DOHH2 (cell line): Measurements from ENCODE around the gene COMMD9.

Source experiments
- H3F3A ChIP-seq: fragments of 200-600 bp; sonication (generic), shearing (Covaris generic); 2 replicates; pipeline ENCODE4 v1.6.0; 2016; ENCODE audit warnings: antibody characterized with exemption, mild to moderate bottlenecking; ENCODE audit not compliant: control insufficient read depth, insufficient read depth
- H3K27ac ChIP-seq: fragments of 200-600 bp; sonication (generic); 2 replicates; pipeline ENCODE4 v1.5.1; 2014; ENCODE audit warnings: low read depth, mild to moderate bottlenecking, low read length, moderate library complexity
- H3K27me3 ChIP-seq: fragments of 200-600 bp; sonication (generic); 2 replicates; pipeline ENCODE4 v1.6.1; 2014; ENCODE audit warnings: mild to moderate bottlenecking, low read length, mixed read lengths; ENCODE audit not compliant: control insufficient read depth
- H3K36me3 ChIP-seq: fragments of 200-600 bp; sonication (generic); 2 replicates; pipeline ENCODE4 v1.6.1; 2014; ENCODE audit warnings: mild to moderate bottlenecking, low read length, moderate library complexity, mixed read lengths; ENCODE audit not compliant: control insufficient read depth
- H3K4me1 ChIP-seq: fragments of 200-600 bp; sonication (generic); 2 replicates; pipeline ENCODE4 v1.6.1; 2014; ENCODE audit warnings: mild to moderate bottlenecking, low read length, mixed read lengths; ENCODE audit not compliant: control insufficient read depth
- H3K4me2 ChIP-seq: fragments of 200-600 bp; sonication (generic); 2 replicates; pipeline ENCODE4 v1.6.0; 2014; ENCODE audit warnings: mild to moderate bottlenecking, low read length, moderate library complexity
- H3K4me3 ChIP-seq: fragments of 200-600 bp; sonication (generic); 2 replicates; pipeline ENCODE4 v1.5.1; 2014; ENCODE audit warnings: mild to moderate bottlenecking, low read length, mixed read lengths
- H3K79me2 ChIP-seq: fragments of 200-600 bp; sonication (generic); 2 replicates; pipeline ENCODE4 v1.6.1; 2014; ENCODE audit warnings: mild to moderate bottlenecking, low read length, mixed read lengths; ENCODE audit not compliant: control insufficient read depth
- H3K9me2 ChIP-seq: fragments of 200-600 bp; sonication (generic); replicated peaks from 2 replicates; pipeline ENCODE4 v1.6.1; 2014; ENCODE audit warnings: mild to moderate bottlenecking, low read length, mixed read lengths; ENCODE audit not compliant: control insufficient read depth
- H3K9me3 ChIP-seq: fragments of 200-600 bp; sonication (generic); 2 replicates; pipeline ENCODE4 v1.6.1; 2014; ENCODE audit warnings: antibody characterized with exemption, low read length, mixed read lengths; ENCODE audit not compliant: control insufficient read depth, insufficient read depth
- H4K20me1 ChIP-seq: fragments of 200-600 bp; sonication (generic); 2 replicates; pipeline ENCODE4 v1.6.0; 2014; ENCODE audit warnings: low read depth, mild to moderate bottlenecking, antibody characterized with exemption, low read length, moderate library complexity; ENCODE audit not compliant: control insufficient read depth, insufficient read depth
- EZH2phosphoT487 ChIP-seq: fragments of 200-600 bp; sonication (generic); IDR thresholded peaks from 2 replicates; pipeline ENCODE4 v1.6.1; 2017; ENCODE audit warnings: borderline replicate concordance, mild to moderate bottlenecking, antibody characterized with exemption, low read length, moderate library complexity, mixed read lengths
- TF ChIP-seq, protein P1 (sequence below): fragments of 200-600 bp; sonication (generic); IDR thresholded peaks from one replicate; pipeline ENCODE4 v1.5.1; 2014; ENCODE audit warnings: antibody characterized with exemption, mild to moderate bottlenecking, low read depth, low read length; ENCODE audit not compliant: poor library complexity, severe bottlenecking

Gene COMMD9

DNA sequence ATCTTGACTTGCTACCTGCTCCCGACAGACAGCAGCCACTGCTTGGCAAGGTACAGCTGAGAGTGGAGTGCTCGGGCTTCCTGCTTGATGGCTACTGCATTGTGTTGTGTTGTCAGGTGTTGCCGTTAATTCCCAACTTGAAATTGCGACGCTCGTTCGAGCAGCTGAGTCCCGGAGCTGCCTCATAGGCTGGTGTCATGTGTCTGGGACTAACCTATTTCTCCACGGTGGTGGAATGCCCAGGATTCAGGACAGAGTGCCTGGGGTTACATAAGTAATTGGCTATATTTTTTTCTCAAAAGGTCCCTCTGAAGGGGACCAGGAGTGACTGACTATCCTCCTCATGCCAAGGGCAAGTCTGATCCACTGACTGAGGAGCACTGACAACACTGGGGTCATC lies 18.5 kb downstream of the COMMD9 start:
- H3K27me3 ChIP-seq: no peaks in the 10 kb centered on the region
- H3K4me1 ChIP-seq: no peaks in the 10 kb centered on the region
- H3K27ac ChIP-seq: no peak overlapping the region
- no peak overlapping the region for H3K4me3 ChIP-seq
- no peaks in the 10 kb centered on the region for H4K20me1 ChIP-seq
- no peaks in the 10 kb centered on the region for H3K36me3 ChIP-seq
- no peaks in the 10 kb centered on the region for H3K79me2 ChIP-seq
- no peaks in the 10 kb centered on the region for H3F3A ChIP-seq
- H3K9me3 ChIP-seq: no peaks in the 10 kb centered on the region
- H3K9me2 ChIP-seq: no peaks in the 10 kb centered on the region
- no peak for TF ChIP-seq EZH2phosphoT487
- TF ChIP-seq, protein P1, sequence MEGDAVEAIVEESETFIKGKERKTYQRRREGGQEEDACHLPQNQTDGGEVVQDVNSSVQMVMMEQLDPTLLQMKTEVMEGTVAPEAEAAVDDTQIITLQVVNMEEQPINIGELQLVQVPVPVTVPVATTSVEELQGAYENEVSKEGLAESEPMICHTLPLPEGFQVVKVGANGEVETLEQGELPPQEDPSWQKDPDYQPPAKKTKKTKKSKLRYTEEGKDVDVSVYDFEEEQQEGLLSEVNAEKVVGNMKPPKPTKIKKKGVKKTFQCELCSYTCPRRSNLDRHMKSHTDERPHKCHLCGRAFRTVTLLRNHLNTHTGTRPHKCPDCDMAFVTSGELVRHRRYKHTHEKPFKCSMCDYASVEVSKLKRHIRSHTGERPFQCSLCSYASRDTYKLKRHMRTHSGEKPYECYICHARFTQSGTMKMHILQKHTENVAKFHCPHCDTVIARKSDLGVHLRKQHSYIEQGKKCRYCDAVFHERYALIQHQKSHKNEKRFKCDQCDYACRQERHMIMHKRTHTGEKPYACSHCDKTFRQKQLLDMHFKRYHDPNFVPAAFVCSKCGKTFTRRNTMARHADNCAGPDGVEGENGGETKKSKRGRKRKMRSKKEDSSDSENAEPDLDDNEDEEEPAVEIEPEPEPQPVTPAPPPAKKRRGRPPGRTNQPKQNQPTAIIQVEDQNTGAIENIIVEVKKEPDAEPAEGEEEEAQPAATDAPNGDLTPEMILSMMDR: no peak
- H3K4me2 ChIP-seq: no peak overlapping the region

DNA sequence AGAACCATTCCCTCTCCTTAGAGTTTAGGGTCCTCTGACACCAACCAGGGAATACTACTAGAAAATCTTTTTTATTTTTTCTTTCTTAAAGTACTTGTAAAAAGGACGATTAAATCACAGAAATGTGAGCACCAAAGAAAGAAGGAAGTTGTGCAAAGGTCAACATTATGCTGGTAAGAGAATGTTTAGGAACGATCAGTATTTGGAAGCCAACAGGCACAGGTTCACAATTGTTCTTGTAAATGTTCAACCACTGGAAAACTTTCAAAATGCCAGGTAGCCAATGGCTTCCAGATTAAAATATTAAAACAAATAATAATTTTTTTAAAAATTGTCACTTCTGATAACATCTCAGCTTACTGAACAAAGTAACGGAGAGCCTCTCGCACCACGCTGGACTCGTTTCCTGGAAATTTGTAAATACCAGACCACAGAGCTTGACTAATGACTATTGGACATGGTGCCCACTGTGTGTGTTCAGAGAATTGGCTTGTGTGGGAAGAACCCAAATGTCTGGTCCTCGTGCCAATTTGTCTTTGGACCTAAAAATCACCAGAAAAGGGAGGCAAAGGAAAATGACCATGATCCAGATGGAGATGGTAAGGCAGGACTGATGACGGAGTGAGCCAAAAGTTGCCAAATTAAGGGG lies 20.8 kb downstream of the COMMD9 start:
- no peaks in the 10 kb centered on the region for H3K4me1 ChIP-seq
- no peaks in the 10 kb centered on the region for H3K9me3 ChIP-seq
- H3K36me3 ChIP-seq: no peaks in the 10 kb centered on the region
- TF ChIP-seq, protein P1: no peak
- TF ChIP-seq EZH2phosphoT487: no peak
- no peaks in the 10 kb centered on the region for H3F3A ChIP-seq
- no peaks in the 10 kb centered on the region for H3K27me3 ChIP-seq
- no peaks in the 10 kb centered on the region for H4K20me1 ChIP-seq
- no peak overlapping the region for H3K27ac ChIP-seq
- H3K4me2 ChIP-seq: no peak overlapping the region
- no peaks in the 10 kb centered on the region for H3K79me2 ChIP-seq
- H3K4me3 ChIP-seq: no peak overlapping the region
- H3K9me2 ChIP-seq: no peaks in the 10 kb centered on the region

DNA sequence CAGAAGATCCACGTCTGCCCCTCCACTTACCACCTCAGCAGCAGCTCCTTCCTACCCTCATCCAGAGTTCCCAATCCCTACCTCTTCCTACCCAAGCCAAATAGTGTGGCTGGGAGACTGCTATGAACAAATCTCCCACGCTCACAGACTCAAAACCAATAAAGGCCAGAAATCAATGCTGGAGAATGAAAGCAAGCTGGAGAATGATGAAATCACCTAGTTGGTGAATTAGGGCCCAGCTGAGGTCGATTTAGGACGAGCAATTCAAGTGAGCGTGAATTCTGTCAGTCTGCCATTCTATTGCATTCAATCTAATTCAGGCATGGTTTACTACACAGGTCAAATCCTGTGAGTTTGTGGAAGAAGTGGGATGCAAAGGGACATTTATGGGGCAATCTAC lies 22.5 kb downstream of the COMMD9 start:
- H3K27ac ChIP-seq: no peak overlapping the region

More for the DNA sequence above, 22.5 kb downstream of the COMMD9 start:
- H3K79me2 ChIP-seq: no peaks in the 10 kb centered on the region
- no peaks in the 10 kb centered on the region for H3K9me3 ChIP-seq
- H4K20me1 ChIP-seq: no peaks in the 10 kb centered on the region
- H3K9me2 ChIP-seq: no peaks in the 10 kb centered on the region
- no peak overlapping the region for H3K4me2 ChIP-seq
- no peaks in the 10 kb centered on the region for H3F3A ChIP-seq
- no peaks in the 10 kb centered on the region for H3K4me1 ChIP-seq
- no peaks in the 10 kb centered on the region for H3K27me3 ChIP-seq
- TF ChIP-seq EZH2phosphoT487: no peak
- TF ChIP-seq, protein P1: no peak
- H3K4me3 ChIP-seq: no peak overlapping the region
- H3K36me3 ChIP-seq: no peaks in the 10 kb centered on the region
